GM19468 (cell line): ENCODE results near the gene CNTN4.

Experiments
- ATAC-seq: cut with Tn5 transposase; IDR thresholded peaks from one replicate; pipeline ENCODE4 v1.9.1; 2021; ENCODE audit warnings: mild to moderate bottlenecking, moderate library complexity, moderate number of reproducible peaks; ENCODE audit not compliant: unreplicated experiment; ENCODE audit errors: extremely low read depth

CNTN4 gene

GRCh38 chr3:2250783-2251182, 152.1 kb downstream of the CNTN4 start:
- no peak for ATAC-seq

- no peak for ATAC-seq
These were observed 163.1 kb downstream of the CNTN4 start for GRCh38 chr3:2261747-2262146.

GRCh38 chr3:2262204-2262603, 163.5 kb downstream of the CNTN4 start:
- no peak for ATAC-seq

- no peak for ATAC-seq
These were observed 167.9 kb downstream of the CNTN4 start for GRCh38 chr3:2266606-2267005.

GRCh38 chr3:2268779-2269178, 170.1 kb downstream of the CNTN4 start:
- ATAC-seq: no peak

GRCh38 chr3:2274526-2274925, 175.9 kb downstream of the CNTN4 start:
- ATAC-seq: no peak

GRCh38 chr3:2283818-2284217, 185.2 kb downstream of the CNTN4 start:
- ATAC-seq: no peak

- ATAC-seq: no peak
These were observed 202.3 kb downstream of the CNTN4 start for GRCh38 chr3:2300938-2301337.

- no peak for ATAC-seq
These were observed 202.7 kb downstream of the CNTN4 start for GRCh38 chr3:2301361-2301760.

GRCh38 chr3:2303566-2303965, 204.9 kb downstream of the CNTN4 start:
- ATAC-seq: no peak

GRCh38 chr3:2311022-2311421, 212.4 kb downstream of the CNTN4 start:
- no peak for ATAC-seq

GRCh38 chr3:2317521-2317920, 218.9 kb downstream of the CNTN4 start:
- no peak for ATAC-seq

GRCh38 chr3:2334921-2335320, 236.3 kb downstream of the CNTN4 start:
- no peak for ATAC-seq

GRCh38 chr3:2343031-2343682, 244.5 kb downstream of the CNTN4 start:
- no peak for ATAC-seq

GRCh38 chr3:2352134-2352762, 253.6 kb downstream of the CNTN4 start:
- ATAC-seq: no peak

- ATAC-seq: no peak
These were observed 256.0 kb downstream of the CNTN4 start for GRCh38 chr3:2354702-2355101.

- ATAC-seq: no peak
These were observed 257.8 kb downstream of the CNTN4 start for GRCh38 chr3:2356298-2356950.

GRCh38 chr3:2360815-2361214, 262.1 kb downstream of the CNTN4 start:
- ATAC-seq: no peak

GRCh38 chr3:2362122-2362521, 263.5 kb downstream of the CNTN4 start:
- no peak for ATAC-seq

- no peak for ATAC-seq
These were observed 265.2 kb downstream of the CNTN4 start for GRCh38 chr3:2363854-2364253.

- ATAC-seq: no peak
These were observed 271.7 kb downstream of the CNTN4 start for GRCh38 chr3:2370317-2370716.

GRCh38 chr3:2372306-2372705, 273.6 kb downstream of the CNTN4 start:
- ATAC-seq: no peak
